GM19395 (cell line): ENCODE measurements around the gene TRIM33.

Experiments
- ATAC-seq: cut with Tn5 transposase; IDR thresholded peaks from one replicate; pipeline ENCODE4 v1.9.1; 2021; ENCODE audit warnings: mild to moderate bottlenecking, moderate library complexity; ENCODE audit not compliant: unreplicated experiment

TRIM33 gene

GRCh38 chr1:114355240-114355639, 155.8 kb downstream of the TRIM33 start:
- ATAC-seq: no peak

GRCh38 chr1:114353262-114353661, 157.7 kb downstream of the TRIM33 start:
- peak; percentile 70 for ATAC-seq

GRCh38 chr1:114352797-114353196, 158.2 kb downstream of the TRIM33 start:
- ATAC-seq: no peak

DNA sequence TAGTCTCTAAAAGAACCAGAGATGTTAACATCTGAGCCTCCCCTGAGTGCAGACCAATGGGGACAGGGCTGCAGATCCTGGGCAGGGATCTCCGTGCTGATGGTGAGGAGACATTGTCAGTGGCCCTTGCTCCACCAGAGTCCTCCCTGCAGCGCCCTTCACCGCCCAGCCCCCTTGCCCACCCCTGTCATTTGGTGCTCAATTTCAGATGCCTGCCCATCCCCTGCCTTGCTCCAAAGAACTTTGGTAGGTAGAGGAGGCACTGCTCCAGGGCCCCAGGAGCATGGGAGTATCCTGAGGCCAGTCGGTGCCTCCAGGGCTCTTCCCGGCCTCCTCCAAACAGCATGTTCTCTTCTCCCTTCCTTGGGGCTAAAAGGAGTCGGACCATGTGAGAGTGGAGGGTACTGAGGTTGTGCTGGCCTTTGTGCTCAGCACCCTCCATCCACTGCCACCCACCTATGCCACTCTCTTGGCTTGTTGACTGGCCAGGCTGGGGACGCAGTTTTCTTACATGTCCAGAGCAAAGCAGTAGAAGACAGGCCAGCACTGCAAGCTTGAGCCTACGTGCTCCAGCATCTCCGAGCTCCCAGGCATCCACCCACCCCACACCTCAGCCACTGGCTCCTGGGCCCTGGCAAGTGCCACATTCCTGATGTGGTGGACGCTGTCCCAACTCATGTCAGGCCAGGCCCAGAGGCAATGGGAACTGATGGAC, 160.1 kb downstream of the TRIM33 start:
- ATAC-seq: no peak

GRCh38 chr1:114349891-114350605, 161.0 kb downstream of the TRIM33 start:
- no peak for ATAC-seq

DNA sequence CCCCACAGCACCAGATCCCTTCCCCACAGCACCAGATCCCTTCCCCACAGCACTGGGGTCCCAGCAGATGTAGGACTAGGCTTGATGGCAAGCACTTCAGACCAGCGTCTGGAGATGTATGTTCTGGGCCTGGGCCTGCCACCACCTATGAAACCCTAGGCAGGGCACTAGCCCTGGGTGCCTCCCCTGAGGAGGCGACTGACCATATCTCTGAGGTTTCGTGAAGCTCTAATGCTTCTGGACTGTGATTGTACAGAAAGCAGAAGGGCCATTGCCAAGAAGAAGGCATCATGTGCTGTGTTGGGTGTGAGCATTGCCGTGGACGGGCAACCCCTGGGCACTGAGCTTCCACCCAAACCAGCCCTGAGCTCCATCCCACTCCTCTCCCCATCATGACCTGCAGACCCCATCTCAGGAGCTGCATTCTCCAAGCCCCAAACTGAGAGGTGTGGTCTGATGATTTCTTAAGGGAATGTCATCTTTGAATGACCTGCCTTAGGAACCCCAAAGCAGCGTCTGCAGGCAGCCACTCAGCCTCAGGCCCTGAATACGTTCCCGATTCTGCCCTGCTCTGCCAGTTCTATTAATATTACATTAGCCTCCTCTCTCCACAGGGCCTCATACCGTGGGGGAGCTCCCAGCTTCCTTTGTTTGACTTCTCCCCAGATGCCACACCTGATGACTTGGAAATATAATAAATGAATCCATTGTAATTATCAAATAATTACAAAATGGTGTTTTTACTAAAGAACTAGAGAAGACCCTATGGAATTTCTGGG, 163.4 kb downstream of the TRIM33 start:
- no peak for ATAC-seq

GRCh38 chr1:114346480-114347029, 164.4 kb downstream of the TRIM33 start:
- ATAC-seq: peak; percentile 98

GRCh38 chr1:114345930-114346479, 165.0 kb downstream of the TRIM33 start:
- peak; percentile 47 for ATAC-seq

GRCh38 chr1:114344656-114345055, 166.3 kb downstream of the TRIM33 start:
- no peak for ATAC-seq
